ENCODE measurements around the gene SNRPD1.
A peak's percentile ranks its signal among the peaks of the same experiment; 100 is the strongest.

The SNRPD1 gene

GRCh38 chr18:21678859-21679258 lies 66.7 kb downstream of the SNRPD1 start:
- no peak for DNase-seq (ENCODE audit: low read depth)
- no peak for TF ChIP-seq POLR2A (IDR thresholded peaks at IDR 0.05; ENCODE audit: extremely low read depth, insufficient read length)
- TF ChIP-seq MAX (IDR thresholded peaks at IDR 0.05; ENCODE audit: low read depth, low read length) = no peak
- no peak for TF ChIP-seq MYC (IDR thresholded peaks at IDR 0.05; ENCODE audit: low read depth, low read length)
- no peak for TF ChIP-seq CTCF (IDR thresholded peaks at IDR 0.05; ENCODE audit: low read depth, low read length)
- H3K4me3 ChIP-seq (ENCODE audit: low read depth, low read length) = no peak overlapping the region

- TF ChIP-seq MYC (IDR thresholded peaks at IDR 0.05; ENCODE audit: low read depth, low read length) = no peak
- no peak for TF ChIP-seq MAX (IDR thresholded peaks at IDR 0.05; ENCODE audit: low read depth, low read length)
- TF ChIP-seq CTCF (IDR thresholded peaks at IDR 0.05; ENCODE audit: low read depth, low read length) = no peak
- TF ChIP-seq POLR2A (IDR thresholded peaks at IDR 0.05; ENCODE audit: extremely low read depth, insufficient read length) = no peak
- H3K4me3 ChIP-seq (ENCODE audit: low read depth, low read length) = no peak overlapping the region
- no peak for DNase-seq (ENCODE audit: low read depth)
These were observed 68.0 kb downstream of the SNRPD1 start for GRCh38 chr18:21680161-21680560.

GRCh38 chr18:21682371-21683051 lies 70.4 kb downstream of the SNRPD1 start:
- peak overlapping the region; percentile 51 for H3K4me3 ChIP-seq (ENCODE audit: low read depth, low read length)
- peak; percentile 83 for DNase-seq (ENCODE audit: low read depth)
- TF ChIP-seq MAX (IDR thresholded peaks at IDR 0.05; ENCODE audit: low read depth, low read length) (no peak), MYC (IDR thresholded peaks at IDR 0.05; ENCODE audit: low read depth, low read length) (no peak), POLR2A (IDR thresholded peaks at IDR 0.05; ENCODE audit: extremely low read depth, insufficient read length) (no peak), CTCF (IDR thresholded peaks at IDR 0.05; ENCODE audit: low read depth, low read length) (no peak)

Measured in NB4 (cell line).